Right atrium auricular region (tissue), 2 donors: Measurements from ENCODE around the gene TMEM245. TPM values are rescaled to one million over a fixed set of nuclear protein-coding genes. Genes with fewer than 3 reads are reported as not detected.

Source experiments
- DNase-seq: peaks from one replicate; pipeline ENCODE4 v3.0.0-alpha.2; 2019; ENCODE audit warnings: low spot score
- H3K27ac ChIP-seq, 2 donors: fragments of 200-600 bp; sonication (generic); 1 replicate in 1 of 2; 2 replicates in 1 of 2; pipeline ENCODE4 v1.5.1; 2016 to 2019
- H3K27me3 ChIP-seq, 2 donors: fragments of 200-600 bp; sonication (generic); one replicate each; pipeline versions ENCODE4 v1.5.1 to v1.6.0; 2017 to 2019
- H3K36me3 ChIP-seq: fragments of 200-600 bp; sonication (generic); one replicate; pipeline ENCODE4 v1.5.1; 2016
- H3K4me1 ChIP-seq, 2 donors: fragments of 200-600 bp; sonication (generic); one replicate each; pipeline versions ENCODE4 v1.5.1 to v1.6.0; 2017 to 2019
- H3K4me3 ChIP-seq, 2 donors: fragments of 200-600 bp; sonication (generic); 1 replicate in 1 of 2; 2 replicates in 1 of 2; pipeline ENCODE4 v1.5.1; 2017 to 2019; ENCODE audit warnings: mild to moderate bottlenecking in 1 of 2, moderate library complexity in 1 of 2
- H3K9me3 ChIP-seq, 2 donors: fragments of 200-600 bp; sonication (generic); one replicate each; pipeline ENCODE4 v1.5.1; 2019
- total RNA-seq, 2 donors: library from RNA; depleted of rRNA; stranded (reverse); fragments of >200 nt; gene quantifications; one replicate each; pipeline ENCODE4 v1.1.0, GENCODE V29; 2016
- TF ChIP-seq, protein P1 (sequence below), 2 donors: fragments of 200-600 bp; sonication (generic); IDR thresholded peaks; one replicate each; pipeline ENCODE4 v1.5.1; 2019; ENCODE audit warnings: antibody characterized with exemption in 2 of 2

TMEM245 gene
- total RNA-seq, 2 donors from 2014 or later = 89.0 to 95.1 TPM

GRCh38 chr9:109143881-109144562 is 24.3 kb upstream of the TMEM245 start:
- Histone ChIP-seq H3K4me1 (no peaks in the 10 kb centered on the region), H3K27me3 (no peaks in the 10 kb centered on the region), H3K9me3 (no peaks in the 10 kb centered on the region), H3K36me3 (no peaks in the 10 kb centered on the region), H3K4me3 (no peak overlapping the region), H3K27ac (no peak overlapping the region)
- no peak for DNase-seq
- TF ChIP-seq, protein P1, sequence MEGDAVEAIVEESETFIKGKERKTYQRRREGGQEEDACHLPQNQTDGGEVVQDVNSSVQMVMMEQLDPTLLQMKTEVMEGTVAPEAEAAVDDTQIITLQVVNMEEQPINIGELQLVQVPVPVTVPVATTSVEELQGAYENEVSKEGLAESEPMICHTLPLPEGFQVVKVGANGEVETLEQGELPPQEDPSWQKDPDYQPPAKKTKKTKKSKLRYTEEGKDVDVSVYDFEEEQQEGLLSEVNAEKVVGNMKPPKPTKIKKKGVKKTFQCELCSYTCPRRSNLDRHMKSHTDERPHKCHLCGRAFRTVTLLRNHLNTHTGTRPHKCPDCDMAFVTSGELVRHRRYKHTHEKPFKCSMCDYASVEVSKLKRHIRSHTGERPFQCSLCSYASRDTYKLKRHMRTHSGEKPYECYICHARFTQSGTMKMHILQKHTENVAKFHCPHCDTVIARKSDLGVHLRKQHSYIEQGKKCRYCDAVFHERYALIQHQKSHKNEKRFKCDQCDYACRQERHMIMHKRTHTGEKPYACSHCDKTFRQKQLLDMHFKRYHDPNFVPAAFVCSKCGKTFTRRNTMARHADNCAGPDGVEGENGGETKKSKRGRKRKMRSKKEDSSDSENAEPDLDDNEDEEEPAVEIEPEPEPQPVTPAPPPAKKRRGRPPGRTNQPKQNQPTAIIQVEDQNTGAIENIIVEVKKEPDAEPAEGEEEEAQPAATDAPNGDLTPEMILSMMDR (IDR thresholded peaks at IDR 0.05) = no peak

DNA sequence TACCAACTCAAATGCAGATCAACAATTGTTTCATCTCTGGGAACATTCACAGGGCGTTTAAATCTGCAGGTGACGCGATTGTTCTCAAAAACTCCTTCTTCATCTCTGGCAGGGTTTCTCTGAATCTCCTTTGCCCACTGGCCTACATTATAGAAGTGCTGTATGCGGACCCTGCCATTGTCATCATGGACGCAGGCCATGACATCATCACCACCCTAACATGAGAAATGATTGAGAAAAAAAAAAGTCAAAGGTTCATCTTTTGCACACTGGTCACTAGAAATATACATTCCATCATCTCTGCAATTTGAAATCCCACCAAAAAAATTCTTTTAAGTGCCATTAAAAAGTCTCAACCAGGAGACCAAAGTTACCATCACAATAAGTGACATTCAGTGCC is 21.6 kb upstream of the TMEM245 start:
- no peak overlapping the region for H3K4me3 ChIP-seq
- DNase-seq = no peak
- TF ChIP-seq, protein P1 (IDR thresholded peaks at IDR 0.05) = no peak

GRCh38 chr9:109139851-109140250 is 20.1 kb upstream of the TMEM245 start:
- Histone ChIP-seq H3K4me3 (no peak overlapping the region), H3K36me3 (no peaks in the 10 kb centered on the region), H3K4me1 (no peaks in the 10 kb centered on the region), H3K27ac (no peak overlapping the region), H3K9me3 (no peaks in the 10 kb centered on the region), H3K27me3 (no peaks in the 10 kb centered on the region)
- TF ChIP-seq, protein P1 (IDR thresholded peaks at IDR 0.05) = no peak
- DNase-seq = no peak

More for the DNA sequence above, 21.6 kb upstream of the TMEM245 start:
- no peaks in the 10 kb centered on the region for H3K27me3 ChIP-seq
- no peak overlapping the region for H3K27ac ChIP-seq
- no peaks in the 10 kb centered on the region for H3K36me3 ChIP-seq
- H3K9me3 ChIP-seq = no peaks in the 10 kb centered on the region
- no peaks in the 10 kb centered on the region for H3K4me1 ChIP-seq

DNA sequence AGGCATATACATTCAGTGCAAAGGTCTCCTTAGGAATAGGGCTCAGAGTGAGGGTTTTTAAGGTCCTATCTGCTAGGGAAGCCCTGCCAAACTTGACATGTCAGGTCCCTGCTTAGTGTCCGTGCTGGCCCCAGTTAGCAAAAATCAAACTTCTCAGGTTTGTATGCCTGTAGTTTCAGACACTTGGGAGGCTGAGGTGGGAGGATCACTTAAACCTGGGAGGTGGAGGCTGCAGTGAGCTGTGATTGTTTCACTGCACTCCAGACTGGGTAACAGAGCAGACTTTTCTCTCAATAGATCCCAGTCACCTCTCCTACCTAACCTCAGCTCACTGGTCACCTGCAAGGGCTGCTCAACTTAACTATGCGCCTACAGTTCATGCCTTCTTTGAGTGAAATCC is 18.7 kb upstream of the TMEM245 start:
- H3K4me3 ChIP-seq = no peak overlapping the region

GRCh38 chr9:109134167-109134578 is 14.4 kb upstream of the TMEM245 start:
- TF ChIP-seq, protein P1 (IDR thresholded peaks at IDR 0.05) = no peak

More for the DNA sequence above, 18.7 kb upstream of the TMEM245 start:
- H3K27ac ChIP-seq = no peak overlapping the region
- H3K27me3 ChIP-seq = no peaks in the 10 kb centered on the region
- H3K9me3 ChIP-seq = no peaks in the 10 kb centered on the region
- TF ChIP-seq, protein P1 (IDR thresholded peaks at IDR 0.05) = no peak
- no peak for DNase-seq
- no peaks in the 10 kb centered on the region for H3K36me3 ChIP-seq
- no peaks in the 10 kb centered on the region for H3K4me1 ChIP-seq

DNA sequence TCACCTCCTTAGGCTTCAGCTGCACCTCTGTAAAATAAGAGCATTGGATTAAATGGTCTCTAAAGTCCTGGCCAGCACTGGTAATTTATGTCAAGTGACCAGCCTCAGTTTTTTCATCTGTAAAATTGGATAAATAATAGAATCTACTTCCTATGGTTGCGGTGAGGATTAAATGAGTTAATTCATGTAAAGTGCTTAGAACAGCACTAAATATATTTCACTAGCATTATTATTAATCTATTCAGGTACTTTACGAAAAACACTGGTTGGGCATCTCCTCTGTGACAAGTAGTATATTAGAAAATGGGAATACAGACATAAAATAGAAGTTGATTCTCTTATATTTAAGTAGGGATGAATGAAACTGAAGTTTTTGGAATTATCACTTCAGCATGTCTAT is 13.8 kb upstream of the TMEM245 start:
- Histone ChIP-seq H3K9me3 (no peaks in the 10 kb centered on the region), H3K27me3 (no peaks in the 10 kb centered on the region), H3K4me3 (no peak overlapping the region), H3K27ac (no peak overlapping the region), H3K4me1 (no peaks in the 10 kb centered on the region), H3K36me3 (no peaks in the 10 kb centered on the region)
- no peak for DNase-seq
- TF ChIP-seq, protein P1 (IDR thresholded peaks at IDR 0.05) = no peak

More at GRCh38 chr9:109134167-109134578, 14.4 kb upstream of the TMEM245 start:
- H3K9me3 ChIP-seq = no peaks in the 10 kb centered on the region
- no peaks in the 10 kb centered on the region for H3K36me3 ChIP-seq
- H3K4me3 ChIP-seq = no peak overlapping the region
- no peaks in the 10 kb centered on the region for H3K27me3 ChIP-seq
- H3K4me1 ChIP-seq = no peaks in the 10 kb centered on the region
- no peak for DNase-seq
- no peak overlapping the region for H3K27ac ChIP-seq
